HepG2 (cell line): ENCODE results near the gene ATP5MG.

ENCODE experiments used
- AFF4 ChIP-seq: sonication (generic); formaldehyde crosslinking; IDR thresholded peaks from 2 replicates; pipeline ENCODE4 v1.4.0; 2020; ENCODE audit warnings: missing genetic modification reagents
- CTCF ChIP-seq: sonication (generic); formaldehyde crosslinking; IDR thresholded peaks from 2 replicates; pipeline ENCODE4 v1.5.0; 2020; ENCODE audit warnings: mild to moderate bottlenecking, missing genetic modification reagents, moderate library complexity
- HBP1 ChIP-seq: IDR thresholded peaks from 2 replicates; pipeline ENCODE4 v1.6.1; 2016; ENCODE audit warnings: low read depth, control low read depth
- MED8 ChIP-seq: sonication (generic); formaldehyde crosslinking; IDR thresholded peaks from 2 replicates; pipeline ENCODE4 v1.8.1; 2023; ENCODE audit warnings: mild to moderate bottlenecking, missing genetic modification reagents; ENCODE audit not compliant: insufficient replicate concordance
- MYNN ChIP-seq: sonication (generic); formaldehyde crosslinking; IDR thresholded peaks from 2 replicates; pipeline ENCODE4 v1.4.0; 2020; ENCODE audit warnings: mild to moderate bottlenecking, low read depth, missing genetic modification reagents
- NFE2L2 ChIP-seq: fragments of 150-350 bp; IDR thresholded peaks from 2 replicates; pipeline ENCODE4 v1.6.1; 2014; ENCODE audit warnings: low read length
- NFIC ChIP-seq: IDR thresholded peaks from 2 replicates; pipeline ENCODE4 v1.6.1; 2012; ENCODE audit warnings: mild to moderate bottlenecking, low read length, inconsistent platforms
- SPEN ChIP-seq: sonication (generic); formaldehyde crosslinking; IDR thresholded peaks from 2 replicates; pipeline ENCODE4 v1.5.1; 2020; ENCODE audit warnings: low read depth, mild to moderate bottlenecking, missing genetic modification reagents
- TBP ChIP-seq: sonication (generic); formaldehyde crosslinking; IDR thresholded peaks from 2 replicates; pipeline ENCODE4 v1.5.0; 2020; ENCODE audit warnings: missing genetic modification reagents
- ZMAT5 ChIP-seq: sonication (generic); formaldehyde crosslinking; IDR thresholded peaks from 2 replicates; pipeline ENCODE4 v1.5.0; 2020; ENCODE audit warnings: mild to moderate bottlenecking, low read depth, missing genetic modification reagents, borderline replicate concordance
- ZNF713 ChIP-seq: sonication (generic); formaldehyde crosslinking; IDR thresholded peaks from 2 replicates; pipeline ENCODE4 v1.4.0; 2020; ENCODE audit warnings: mild to moderate bottlenecking, missing genetic modification reagents

GRCh38 chr11:118448294-118448693, 46.9 kb downstream of the ATP5MG start:
- TF ChIP-seq MED8, result no peak
- no peak for TF ChIP-seq NFIC
- no peak for TF ChIP-seq NFE2L2
- TF ChIP-seq TBP, result no peak
- TF ChIP-seq ZMAT5 (CRISPR knock-in tag), result no peak
- no peak for TF ChIP-seq AFF4 (CRISPR knock-in tag)
- no peak for TF ChIP-seq ZNF713 (CRISPR knock-in tag)
- TF ChIP-seq CTCF (CRISPR knock-in tag), result no peak
- TF ChIP-seq SPEN (CRISPR knock-in tag), result no peak
- TF ChIP-seq MYNN, result no peak
- TF ChIP-seq HBP1 (CRISPR knock-in tag), result no peak
